Measurements from ENCODE around the gene ANKDD1B. TPM values are rescaled to one million over a fixed set of nuclear protein-coding genes. Genes with fewer than 3 reads are reported as not detected.

The ANKDD1B gene
- total RNA-seq, 1 experiment from 2014 or later = 0.84 TPM

GRCh38 chr5:75706775-75707174 is 95.5 kb downstream of the ANKDD1B start:
- ChIA-PET RAD21 (ENCODE audit: low non-redundant PET in 1 of 2, low total read pairs in 2 of 2, uncharacterized antibody in 2 of 2, unreplicated experiment in 2 of 2) (no interaction called here), CTCF (no interaction called here), POLR2A (no interaction called here)
- no peaks in the 10 kb centered on the region for H3K9me3 ChIP-seq (ENCODE audit: control insufficient read depth in 1 of 2, insufficient read depth in 1 of 2, low read depth in 1 of 2, low read length in 2 of 2)
- no peak overlapping the region for H3K27ac ChIP-seq (ENCODE audit: low read depth, low read length)
- no peak overlapping the region for H3K9ac ChIP-seq (ENCODE audit: low read length)
- peaks cover 15 to 19% of the 10 kb centered on the region in 2 experiments; a peak in 3 of 4 replicates for H3K36me3 ChIP-seq (ENCODE audit: control insufficient read depth in 1 of 2, insufficient read depth in 2 of 2, low read length in 2 of 2)
- no peak for TF ChIP-seq RAD21 (IDR thresholded peaks at IDR 0.05; ENCODE audit: low read depth)
- no peak for TF ChIP-seq FOSL1 (IDR thresholded peaks at IDR 0.05; ENCODE audit: low read depth)
- TF ChIP-seq YY1 (IDR thresholded peaks at IDR 0.05; ENCODE audit: extremely low read depth, insufficient replicate concordance, low read depth, low read length) = no peak
- TF ChIP-seq CTCF (IDR thresholded peaks at IDR 0.05 in 2 of 3, conservative IDR thresholded peaks at IDR 0.05 in 1 of 3; ENCODE audit: borderline replicate concordance in 1 of 3, insufficient read depth in 1 of 3, low read depth in 2 of 3, low read length in 2 of 3) = no peak
- no peak for TF ChIP-seq EGR1 (IDR thresholded peaks at IDR 0.05; ENCODE audit: low read depth)
- TF ChIP-seq ZFX (IDR thresholded peaks at IDR 0.05) = no peak
- TF ChIP-seq SRF (IDR thresholded peaks at IDR 0.05; ENCODE audit: low read depth) = no peak
- TF ChIP-seq POLR2A (IDR thresholded peaks at IDR 0.05; ENCODE audit: borderline replicate concordance, extremely low read depth, insufficient read depth, insufficient read length) = no peak
- TF ChIP-seq JUND (IDR thresholded peaks at IDR 0.05) = no peak
- TF ChIP-seq CBX3 (IDR thresholded peaks at IDR 0.05; ENCODE audit: low read depth) = no peak
- no peak for TF ChIP-seq EZH2 (IDR thresholded peaks at IDR 0.05)
- no peak for TF ChIP-seq ZNF274 (IDR thresholded peaks at IDR 0.05; ENCODE audit: low read depth, low read length)
- no peaks in the 10 kb centered on the region for H3K9me2 ChIP-seq (ENCODE audit: insufficient read depth)
- H3K79me2 ChIP-seq (ENCODE audit: insufficient read depth, low read length) = peaks cover 31% of the 10 kb centered on the region
- no peak overlapping the region for H3K4me2 ChIP-seq (ENCODE audit: low read length)
- H4K20me1 ChIP-seq (ENCODE audit: insufficient read depth) = no peaks in the 10 kb centered on the region
- intact Hi-C loops (cut with micrococcal nuclease) = no loop called here
- no TSS peak for BruUV-seq (replicated peaks)
- H3K4me1 ChIP-seq (ENCODE audit: control insufficient read depth in 1 of 2, insufficient read depth in 2 of 2, low read length in 2 of 2) = peaks cover 0 to 9% of the 10 kb centered on the region in 2 experiments; a peak in 2 of 4 replicates
- ATAC-seq (no peak), DNase-seq (ENCODE audit: low read depth, low spot score) (no peak)
- H3K4me3 ChIP-seq (replicated peaks in 1 of 2; ENCODE audit: low read depth in 1 of 2, low read length in 2 of 2) = no peak overlapping the region
- no peaks in the 10 kb centered on the region for H3K27me3 ChIP-seq (ENCODE audit: insufficient read depth, low read length)
- H2AFZ ChIP-seq (ENCODE audit: low read depth, low read length, poor library complexity, severe bottlenecking) = no peak overlapping the region

Data from HCT116 (cell line).